GM19193 (cell line): ENCODE data around the gene WASHC4.

Experiments used
- POLR2A ChIP-seq: IDR thresholded peaks from 4 replicates; pipeline ENCODE4 v1.6.1; 2011; ENCODE audit not compliant: insufficient read depth, insufficient read length; ENCODE audit errors: extremely low read depth

Gene WASHC4

GRCh38 chr12:105175397-105175990, 68.0 kb downstream of the WASHC4 start:
- no peak for TF ChIP-seq POLR2A

- no peak for TF ChIP-seq POLR2A
These were observed 69.7 kb downstream of the WASHC4 start for GRCh38 chr12:105177208-105177607.

- TF ChIP-seq POLR2A = no peak
These were observed 81.8 kb downstream of the WASHC4 start for GRCh38 chr12:105189293-105189692.

GRCh38 chr12:105190530-105190929, 83.0 kb downstream of the WASHC4 start:
- TF ChIP-seq POLR2A = no peak

GRCh38 chr12:105192624-105193225, 85.2 kb downstream of the WASHC4 start:
- TF ChIP-seq POLR2A = no peak

GRCh38 chr12:105194947-105195346, 87.4 kb downstream of the WASHC4 start:
- TF ChIP-seq POLR2A = no peak

- no peak for TF ChIP-seq POLR2A
These were observed 88.6 kb downstream of the WASHC4 start for GRCh38 chr12:105196090-105196489.

- TF ChIP-seq POLR2A = no peak
These were observed 91.4 kb downstream of the WASHC4 start for GRCh38 chr12:105198961-105199360.

- TF ChIP-seq POLR2A = no peak
These were observed 92.9 kb downstream of the WASHC4 start for GRCh38 chr12:105200385-105200784.

- TF ChIP-seq POLR2A = no peak
These were observed 93.8 kb downstream of the WASHC4 start for GRCh38 chr12:105201299-105201698.

- TF ChIP-seq POLR2A = no peak
These were observed 94.7 kb downstream of the WASHC4 start for GRCh38 chr12:105202202-105202601.

- TF ChIP-seq POLR2A = no peak
These were observed 96.6 kb downstream of the WASHC4 start for GRCh38 chr12:105204127-105204526.

GRCh38 chr12:105204916-105205315, 97.4 kb downstream of the WASHC4 start:
- no peak for TF ChIP-seq POLR2A

GRCh38 chr12:105205322-105206048, 98.0 kb downstream of the WASHC4 start:
- TF ChIP-seq POLR2A = no peak

GRCh38 chr12:105206686-105207374, 99.3 kb downstream of the WASHC4 start:
- TF ChIP-seq POLR2A = no peak
